ENCODE measurements around the gene PPM1K. TPM values are rescaled to one million over a fixed set of nuclear protein-coding genes. Genes with fewer than 3 reads are reported as not detected.

PPM1K gene
- total RNA-seq, 1 donor from 2014 or later: 15.9 TPM

GRCh38 chr4:88276952-88277710 is 7.2 kb downstream of the PPM1K start:
- Mint-ChIP-seq H3K36me3 (ENCODE audit: unreplicated experiment) (peaks cover 11% of the 10 kb centered on the region), H3K27ac (ENCODE audit: unreplicated experiment) (peak overlapping the region; percentile 47), H3K9me3 (ENCODE audit: unreplicated experiment) (peaks cover 4% of the 10 kb centered on the region), H3K4me3 (ENCODE audit: unreplicated experiment) (no peak overlapping the region), H3K27me3 (ENCODE audit: unreplicated experiment) (no peaks in the 10 kb centered on the region), H3K4me1 (ENCODE audit: unreplicated experiment) (peaks cover 34% of the 10 kb centered on the region)
- TF ChIP-seq CTCF (IDR thresholded peaks at IDR 0.05): no peak
- no peak for DNase-seq (ENCODE audit: extremely low spot score, unreplicated experiment)

GRCh38 chr4:88275949-88276515 is 8.3 kb downstream of the PPM1K start:
- H3K27ac Mint-ChIP-seq (ENCODE audit: unreplicated experiment): peak overlapping the region; percentile 65
- peaks cover 29% of the 10 kb centered on the region for H3K4me1 Mint-ChIP-seq (ENCODE audit: unreplicated experiment)
- no peak for DNase-seq (ENCODE audit: extremely low spot score, unreplicated experiment)
- peaks cover 4% of the 10 kb centered on the region for H3K9me3 Mint-ChIP-seq (ENCODE audit: unreplicated experiment)
- no peak overlapping the region for H3K4me3 Mint-ChIP-seq (ENCODE audit: unreplicated experiment)
- no peaks in the 10 kb centered on the region for H3K27me3 Mint-ChIP-seq (ENCODE audit: unreplicated experiment)
- peaks cover 11% of the 10 kb centered on the region for H3K36me3 Mint-ChIP-seq (ENCODE audit: unreplicated experiment)
- TF ChIP-seq CTCF (IDR thresholded peaks at IDR 0.05): no peak

- Mint-ChIP-seq H3K27me3 (ENCODE audit: unreplicated experiment) (no peaks in the 10 kb centered on the region), H3K36me3 (ENCODE audit: unreplicated experiment) (peaks cover 13% of the 10 kb centered on the region), H3K4me1 (ENCODE audit: unreplicated experiment) (peaks cover 29% of the 10 kb centered on the region), H3K27ac (ENCODE audit: unreplicated experiment) (peak overlapping the region; percentile 65), H3K4me3 (ENCODE audit: unreplicated experiment) (no peak overlapping the region), H3K9me3 (ENCODE audit: unreplicated experiment) (peaks cover 4% of the 10 kb centered on the region)
- TF ChIP-seq CTCF (IDR thresholded peaks at IDR 0.05): no peak
- no peak for DNase-seq (ENCODE audit: extremely low spot score, unreplicated experiment)
Measured at GRCh38 chr4:88275516-88275915, 8.8 kb downstream of the PPM1K start.

GRCh38 chr4:88268913-88269312 is 15.4 kb downstream of the PPM1K start:
- H3K27ac Mint-ChIP-seq (ENCODE audit: unreplicated experiment): no peak overlapping the region
- H3K27me3 Mint-ChIP-seq (ENCODE audit: unreplicated experiment): no peaks in the 10 kb centered on the region
- DNase-seq (ENCODE audit: extremely low spot score, unreplicated experiment): no peak
- TF ChIP-seq CTCF (IDR thresholded peaks at IDR 0.05): no peak
- no peaks in the 10 kb centered on the region for H3K9me3 Mint-ChIP-seq (ENCODE audit: unreplicated experiment)
- no peaks in the 10 kb centered on the region for H3K4me1 Mint-ChIP-seq (ENCODE audit: unreplicated experiment)
- no peak overlapping the region for H3K4me3 Mint-ChIP-seq (ENCODE audit: unreplicated experiment)
- peaks cover 6% of the 10 kb centered on the region for H3K36me3 Mint-ChIP-seq (ENCODE audit: unreplicated experiment)

- H3K4me1 Mint-ChIP-seq (ENCODE audit: unreplicated experiment): no peaks in the 10 kb centered on the region
- no peak for TF ChIP-seq CTCF (IDR thresholded peaks at IDR 0.05)
- H3K36me3 Mint-ChIP-seq (ENCODE audit: unreplicated experiment): peaks cover 18% of the 10 kb centered on the region
- DNase-seq (ENCODE audit: extremely low spot score, unreplicated experiment): no peak
- H3K4me3 Mint-ChIP-seq (ENCODE audit: unreplicated experiment): no peak overlapping the region
- no peaks in the 10 kb centered on the region for H3K9me3 Mint-ChIP-seq (ENCODE audit: unreplicated experiment)
- H3K27me3 Mint-ChIP-seq (ENCODE audit: unreplicated experiment): no peaks in the 10 kb centered on the region
- H3K27ac Mint-ChIP-seq (ENCODE audit: unreplicated experiment): no peak overlapping the region
Measured at GRCh38 chr4:88264336-88264735, 20.0 kb downstream of the PPM1K start.
